HepG2 (cell line): ENCODE data around the gene SPTAN1. TPM values are rescaled to one million over a fixed set of nuclear protein-coding genes. Genes with fewer than 3 reads are reported as not detected.

ENCODE experiments used
- ADNP ChIP-seq: sonication (generic); formaldehyde crosslinking; IDR thresholded peaks from 2 replicates; pipeline ENCODE4 v1.4.0; 2020; ENCODE audit warnings: missing genetic modification reagents
- AGO2 ChIP-seq: fragments of 200-400 bp; formaldehyde crosslinking; optimal IDR thresholded peaks from 2 replicates; pipeline ENCODE3; 2017; ENCODE audit warnings: mild to moderate bottlenecking, low read depth, low read length, moderate library complexity
- ATF7 ChIP-seq, 2 experiments: fragments of 450-650 bp in 1 of 2; sonication (generic) in 1 of 2; formaldehyde crosslinking in 1 of 2; IDR thresholded peaks; 2 replicates each; pipeline versions ENCODE4 v1.4.0 to v1.6.1; 2016 to 2020; ENCODE audit warnings: antibody characterized with exemption in 1 of 2, mild to moderate bottlenecking in 1 of 2, missing genetic modification reagents in 1 of 2
- BRD4 ChIP-seq: sonication (generic); formaldehyde crosslinking; IDR thresholded peaks from 2 replicates; pipeline ENCODE4 v1.4.0; 2020; ENCODE audit warnings: missing genetic modification reagents
- CBX5 ChIP-seq: sonication (generic); formaldehyde crosslinking; IDR thresholded peaks from 2 replicates; pipeline ENCODE4 v1.4.0; 2020; ENCODE audit warnings: missing genetic modification reagents, borderline replicate concordance
- CEBPB ChIP-seq: IDR thresholded peaks from 2 replicates; pipeline ENCODE4 v1.6.1; 2011; ENCODE audit warnings: low read depth, low read length, improper control_type of control experiment, borderline replicate concordance
- FOXA3 ChIP-seq: IDR thresholded peaks from 2 replicates; pipeline ENCODE4 v1.6.1; 2016; ENCODE audit warnings: missing genetic modification reagents, missing compliant biosample characterization
- HNRNPUL1 ChIP-seq: fragments of 200-400 bp; formaldehyde crosslinking; IDR thresholded peaks from 2 replicates; pipeline ENCODE4 v1.6.1; 2017; ENCODE audit warnings: low read depth, mild to moderate bottlenecking, low read length, moderate library complexity
- ISX ChIP-seq: sonication (generic); formaldehyde crosslinking; conservative IDR thresholded peaks from 2 replicates; pipeline ENCODE4 v1.5.0; 2020; ENCODE audit warnings: missing genetic modification reagents
- JUNB ChIP-seq: sonication (generic); formaldehyde crosslinking; IDR thresholded peaks from 2 replicates; pipeline ENCODE4 v1.8.0; 2022; ENCODE audit warnings: missing genetic modification reagents, mild to moderate bottlenecking, borderline replicate concordance
- NFAT5 ChIP-seq: sonication (generic); formaldehyde crosslinking; IDR thresholded peaks from 2 replicates; pipeline ENCODE4 v1.4.0; 2020; ENCODE audit warnings: missing genetic modification reagents
- PCBP2 ChIP-seq: fragments of 200-400 bp; formaldehyde crosslinking; optimal IDR thresholded peaks from 2 replicates; pipeline ENCODE3; 2018; ENCODE audit warnings: low read length, low read depth; ENCODE audit not compliant: poor library complexity, severe bottlenecking
- SAP130 ChIP-seq: IDR thresholded peaks from 2 replicates; pipeline ENCODE4 v1.6.1; 2016; ENCODE audit warnings: low read depth
- SIN3A ChIP-seq: IDR thresholded peaks from 2 replicates; pipeline ENCODE4 v1.6.1; 2011; ENCODE audit warnings: low read depth, mild to moderate bottlenecking, control low read depth, low read length, borderline replicate concordance
- SMAD3 ChIP-seq: sonication (generic); formaldehyde crosslinking; IDR thresholded peaks from 2 replicates; pipeline ENCODE4 v1.4.0; 2020; ENCODE audit warnings: missing genetic modification reagents
- STAT6 ChIP-seq: sonication (generic); formaldehyde crosslinking; IDR thresholded peaks from 2 replicates; pipeline ENCODE4 v1.4.0; 2020; ENCODE audit warnings: missing genetic modification reagents, mild to moderate bottlenecking, borderline replicate concordance
- TEAD3 ChIP-seq: optimal IDR thresholded peaks from 2 replicates; pipeline ENCODE3; 2016; ENCODE audit warnings: borderline replicate concordance
- ZFP37 ChIP-seq: sonication (generic); formaldehyde crosslinking; IDR thresholded peaks from 2 replicates; pipeline ENCODE4 v1.4.0; 2020; ENCODE audit warnings: missing genetic modification reagents, borderline replicate concordance
- ZNF263 ChIP-seq: sonication (generic); formaldehyde crosslinking; IDR thresholded peaks from 2 replicates; pipeline ENCODE4 v1.4.0; 2020; ENCODE audit warnings: missing genetic modification reagents
- ZSCAN9 ChIP-seq: IDR thresholded peaks from 2 replicates; pipeline ENCODE4 v1.6.1; 2016; ENCODE audit warnings: borderline replicate concordance
- ZUFSP ChIP-seq: sonication (generic); formaldehyde crosslinking; IDR thresholded peaks from 2 replicates; pipeline ENCODE4 v1.9.0; 2021; ENCODE audit warnings: missing genetic modification reagents, mild to moderate bottlenecking, borderline replicate concordance
- polyA plus RNA-seq, 8 experiments: library from polyadenylated mRNA; depleted of rRNA in 3 of 8; stranded (reverse) in 7 of 8; unstranded in 1 of 8; fragments of >200 nt; fragmentation: Illumina TruSeq in 4 of 8; extraction: Trizol in 4 of 8; gene quantifications; 2 replicates each; pipeline versions ENCODE4 v1.2.1 to v1.2.3, GENCODE V29; 2011 to 2016; ENCODE audit warnings: low read depth in 4 of 8, missing spikeins in 1 of 8, mixed read lengths in 1 of 8; ENCODE audit not compliant: insufficient read depth in 1 of 8
- total RNA-seq, 5 experiments: library from RNA; depleted of rRNA; stranded (reverse); fragments of >200 nt; fragmentation: Illumina TruSeq; extraction: Trizol; gene quantifications; 2 replicates each; pipeline ENCODE4 v1.2.3, GENCODE V29; 2016; ENCODE audit warnings: low read depth in 1 of 5

Gene SPTAN1
- total and polyA plus RNA-seq, 2 of the 13 experiments (the other 11 are each of a cell fraction or from before 2014, with no cell fraction given): 106 to 111 TPM

GRCh38 chr9:128556926-128557634, 4.7 kb downstream of the SPTAN1 start (continued):
- TF ChIP-seq NFAT5 (no peak), SMAD3 (CRISPR knock-in tag) (no peak), HNRNPUL1 (no peak), SAP130 (CRISPR knock-in tag) (peak; percentile 65), PCBP2 (no peak), ATF7 (IDR thresholded peaks at IDR 0.05) (no peak), ATF7 (CRISPR knock-in tag; IDR thresholded peaks at IDR 0.05) (no peak), AGO2 (no peak), BRD4 (CRISPR knock-in tag) (no peak), STAT6 (CRISPR knock-in tag) (no peak), TEAD3 (CRISPR knock-in tag) (peak; percentile 34), ZFP37 (no peak), FOXA3 (CRISPR knock-in tag) (peak; percentile 59), ZSCAN9 (no peak), JUNB (CRISPR knock-in tag) (no peak), ADNP (CRISPR knock-in tag) (no peak), CEBPB (peak; percentile 84), ZUFSP (CRISPR knock-in tag) (no peak), SIN3A (no peak), ISX (CRISPR knock-in tag) (no peak), CBX5 (no peak), ZNF263 (CRISPR knock-in tag) (no peak)
